Subcutaneous abdominal adipose tissue (tissue), 5 donors: ENCODE measurements around the gene ACVR1B.

Experiments
- H3K27ac ChIP-seq: one replicate; pipeline ENCODE4 v1.7.0; 2013; ENCODE audit warnings: low read depth, mild to moderate bottlenecking, inconsistent platforms, low read length, moderate library complexity
- H3K27me3 ChIP-seq, 5 donors: one replicate each; pipeline ENCODE4 v1.7.0; 2013; ENCODE audit warnings: low read length in 5 of 5, inconsistent platforms in 1 of 5; ENCODE audit not compliant: control insufficient read depth in 5 of 5, insufficient read depth in 4 of 5
- H3K36me3 ChIP-seq, 5 donors: one replicate each; pipeline ENCODE4 v1.7.0; 2013; ENCODE audit warnings: low read length in 5 of 5; ENCODE audit not compliant: control insufficient read depth in 5 of 5, insufficient read depth in 5 of 5
- H3K4me1 ChIP-seq, 5 donors: one replicate each; pipeline ENCODE4 v1.7.0; 2013; ENCODE audit warnings: low read length in 5 of 5, mild to moderate bottlenecking in 3 of 5, moderate library complexity in 1 of 5; ENCODE audit not compliant: control insufficient read depth in 5 of 5, insufficient read depth in 5 of 5
- H3K4me3 ChIP-seq, 5 donors: one replicate each; pipeline ENCODE4 v1.7.0; 2013; ENCODE audit warnings: low read length in 5 of 5, low read depth in 1 of 5
- H3K9ac ChIP-seq, 5 donors: one replicate each; pipeline ENCODE4 v1.7.0; 2013; ENCODE audit warnings: low read length in 5 of 5, mild to moderate bottlenecking in 4 of 5, moderate library complexity in 3 of 5
- H3K9me3 ChIP-seq, 5 donors: one replicate each; pipeline ENCODE4 v1.7.0; 2013; ENCODE audit warnings: low read length in 5 of 5; ENCODE audit not compliant: control insufficient read depth in 5 of 5
- donor health status: healthy.
- donor health status: healthy.
- donor health status: healthy.
- donor health status: healthy.
- donor health status: healthy.

The ACVR1B gene

DNA sequence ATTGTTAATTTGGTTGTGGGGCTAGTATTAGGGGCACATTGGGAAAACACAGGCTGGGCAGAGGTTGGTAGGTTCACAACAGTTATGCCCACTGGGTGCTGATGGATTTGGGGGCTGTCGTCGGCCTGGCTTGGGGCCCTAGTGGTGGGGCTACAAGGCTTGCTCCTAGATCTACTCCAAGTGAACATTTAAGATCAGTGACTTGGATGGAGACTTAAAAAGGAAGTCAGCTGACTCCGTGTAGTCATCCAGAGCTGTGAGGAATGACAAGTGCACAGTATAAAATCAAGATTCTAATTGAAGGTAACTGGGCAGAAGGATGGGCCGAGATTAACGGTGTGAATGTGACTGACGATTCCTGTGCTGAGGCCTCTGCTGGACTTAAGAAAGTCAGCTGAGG lies 86.9 kb downstream of the ACVR1B start:
- no peaks in the 10 kb centered on the region for H3K27me3 ChIP-seq
- H3K9me3 ChIP-seq: no peaks in the 10 kb centered on the region
- H3K36me3 ChIP-seq: peaks cover 0 to 3% (median 0%) of the 10 kb centered on the region in 5 donors
- H3K4me1 ChIP-seq: peaks cover 3 to 69% (median 43%) of the 10 kb centered on the region in 5 donors
- H3K9ac ChIP-seq: no peak overlapping the region
- peak overlapping the region; percentile 16 for H3K27ac ChIP-seq
- peak overlapping the region in 3 of 5 donors; percentile 3 to 39 (median 38) for H3K4me3 ChIP-seq

DNA sequence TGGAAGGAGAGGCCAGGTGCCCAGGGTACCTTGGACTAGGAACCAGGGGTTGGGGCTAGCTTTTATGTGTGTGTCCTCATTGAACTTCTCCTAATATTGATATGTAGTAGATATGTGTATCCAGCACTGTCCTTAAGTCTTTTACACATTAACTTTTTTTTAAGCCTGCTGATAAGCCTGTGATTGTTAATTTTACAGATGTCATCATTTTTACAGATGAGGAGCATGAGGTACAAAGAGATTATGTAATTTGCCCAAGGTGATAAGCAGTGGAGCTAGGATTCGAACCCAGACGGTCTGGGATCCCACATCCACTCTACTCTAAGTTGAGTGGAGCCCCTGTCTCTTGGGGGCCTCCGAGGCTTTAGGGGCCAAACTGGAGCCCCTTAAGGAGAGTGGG lies 89.5 kb downstream of the ACVR1B start:
- Histone ChIP-seq H3K36me3 (peaks cover 0 to 3% (median 0%) of the 10 kb centered on the region in 5 donors), H3K9me3 (peaks cover 0 to 2% (median 0%) of the 10 kb centered on the region in 5 donors), H3K9ac (no peak overlapping the region), H3K27ac (no peak overlapping the region), H3K4me1 (peaks cover 13 to 77% (median 57%) of the 10 kb centered on the region in 5 donors), H3K27me3 (peaks cover 0 to 4% (median 0%) of the 10 kb centered on the region in 5 donors), H3K4me3 (no peak overlapping the region)

DNA sequence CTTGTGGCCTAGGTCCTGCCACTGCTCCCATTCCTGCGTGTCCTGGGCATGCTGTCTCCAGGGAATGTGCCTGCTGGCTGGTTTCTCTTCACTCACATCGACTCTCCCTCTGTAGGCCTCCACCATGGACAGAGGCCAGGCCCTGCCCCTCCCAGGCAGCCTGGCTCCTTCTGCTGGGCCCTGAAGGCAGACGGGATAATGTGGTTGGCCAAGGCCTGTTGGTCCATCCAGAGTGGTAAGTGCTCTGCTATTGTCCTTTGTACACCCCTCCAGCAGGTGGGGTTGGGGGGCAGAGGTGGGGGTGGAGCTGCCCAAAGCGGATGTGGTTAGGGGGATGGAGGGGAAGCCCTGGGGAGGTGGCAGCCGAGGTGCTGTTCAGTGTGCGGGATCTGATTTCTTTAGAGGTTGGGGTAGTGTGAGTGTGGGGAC lies 90.2 kb downstream of the ACVR1B start:
- Histone ChIP-seq H3K27me3 (peaks cover 0 to 5% (median 0%) of the 10 kb centered on the region in 5 donors), H3K27ac (no peak overlapping the region), H3K36me3 (peaks cover 0 to 3% (median 0%) of the 10 kb centered on the region in 5 donors), H3K4me1 (peaks cover 16 to 77% (median 56%) of the 10 kb centered on the region in 5 donors), H3K4me3 (no peak overlapping the region), H3K9me3 (peaks cover 0 to 2% (median 0%) of the 10 kb centered on the region in 5 donors), H3K9ac (no peak overlapping the region)

DNA sequence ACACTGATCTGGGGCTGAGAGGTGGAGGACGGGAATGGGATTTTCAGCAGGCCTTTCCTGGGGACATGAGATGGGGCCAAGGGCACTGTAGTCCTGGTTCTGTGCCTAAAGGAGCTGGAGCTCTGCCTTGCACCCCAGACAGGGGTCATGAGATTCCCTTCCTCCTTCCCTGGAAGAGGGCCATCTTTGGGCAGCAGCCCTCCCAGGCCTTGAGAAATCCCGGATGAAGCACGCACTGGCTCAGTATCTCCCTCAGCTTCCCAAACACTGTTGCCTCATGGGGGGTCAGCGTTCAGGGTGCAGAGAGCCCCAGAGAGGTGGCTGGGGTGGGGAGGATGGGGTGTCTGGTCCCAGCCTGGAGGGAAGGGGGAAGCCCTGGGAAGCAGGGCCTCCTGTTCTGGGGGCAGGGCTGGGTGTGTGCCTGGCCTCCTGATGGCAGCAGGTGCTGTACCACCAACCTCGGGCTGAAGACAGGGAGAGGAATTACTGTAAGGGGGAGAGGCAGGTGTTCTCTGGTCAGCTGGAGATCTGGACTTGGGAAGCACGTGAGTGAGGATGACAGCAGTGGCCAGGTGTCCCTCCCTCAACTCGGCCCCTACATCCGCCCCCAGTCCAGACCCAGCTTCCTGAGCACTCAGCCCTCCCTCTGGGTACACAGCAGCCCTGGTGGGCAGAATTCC lies 91.3 kb downstream of the ACVR1B start:
- Histone ChIP-seq H3K27ac (no peak overlapping the region), H3K27me3 (peaks cover 0 to 9% (median 0%) of the 10 kb centered on the region in 5 donors), H3K9ac (no peak overlapping the region), H3K36me3 (peaks cover 0 to 3% (median 0%) of the 10 kb centered on the region in 5 donors), H3K4me3 (no peak overlapping the region), H3K4me1 (peaks cover 18 to 79% (median 50%) of the 10 kb centered on the region in 5 donors), H3K9me3 (peaks cover 0 to 2% (median 0%) of the 10 kb centered on the region in 5 donors)

DNA sequence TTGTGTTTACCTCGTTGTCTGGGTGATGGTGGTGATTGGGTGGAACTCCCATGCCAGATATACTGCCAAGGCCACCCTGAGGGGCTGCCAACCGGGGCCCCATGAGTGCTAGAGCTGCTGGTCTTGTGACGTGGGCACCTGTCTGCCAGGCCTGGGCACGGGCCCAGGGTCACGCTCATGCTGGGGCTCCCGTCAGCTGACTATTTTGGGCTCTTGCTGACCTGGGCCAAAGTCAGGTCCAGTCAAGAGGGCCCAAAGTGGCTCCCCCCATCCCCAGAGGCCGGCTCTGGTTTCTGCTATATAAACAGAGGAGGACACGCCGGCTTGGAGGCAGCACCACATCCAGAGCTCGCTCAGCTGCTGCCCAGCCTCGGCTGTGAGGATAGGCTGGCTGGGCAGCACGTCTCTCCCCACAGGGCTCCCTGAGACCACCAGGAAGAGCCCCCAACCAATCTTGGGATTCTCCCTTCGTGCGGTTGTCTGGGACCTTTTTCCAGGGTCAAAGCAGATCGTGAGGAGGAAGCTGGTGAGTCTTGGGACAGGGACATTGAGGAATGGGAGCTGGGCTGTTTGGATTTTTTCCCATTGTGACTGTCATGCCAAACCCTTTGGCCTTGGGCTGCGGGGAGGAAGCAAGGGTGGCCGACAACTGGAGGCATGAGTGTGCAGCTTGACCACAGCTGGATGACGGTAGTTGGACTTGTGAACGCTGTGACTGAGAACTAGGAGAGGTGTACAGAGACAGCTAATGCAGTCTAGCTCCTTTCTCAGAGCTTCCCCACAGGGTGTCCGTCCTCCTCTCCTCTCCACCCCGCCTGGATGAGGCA lies 92.1 kb downstream of the ACVR1B start:
- Histone ChIP-seq H3K27me3 (peaks cover 0 to 9% (median 0%) of the 10 kb centered on the region in 5 donors), H3K4me1 (peaks cover 18 to 74% (median 45%) of the 10 kb centered on the region in 5 donors), H3K9ac (peak overlapping the region in 4 of 5 donors; percentile 8 to 59 (median 21)), H3K9me3 (peaks cover 0 to 2% (median 0%) of the 10 kb centered on the region in 5 donors), H3K27ac (peak overlapping the region; percentile 86), H3K4me3 (peak overlapping the region in 3 of 5 donors; percentile 3 to 30 (median 7)), H3K36me3 (peaks cover 0 to 3% (median 0%) of the 10 kb centered on the region in 5 donors)

DNA sequence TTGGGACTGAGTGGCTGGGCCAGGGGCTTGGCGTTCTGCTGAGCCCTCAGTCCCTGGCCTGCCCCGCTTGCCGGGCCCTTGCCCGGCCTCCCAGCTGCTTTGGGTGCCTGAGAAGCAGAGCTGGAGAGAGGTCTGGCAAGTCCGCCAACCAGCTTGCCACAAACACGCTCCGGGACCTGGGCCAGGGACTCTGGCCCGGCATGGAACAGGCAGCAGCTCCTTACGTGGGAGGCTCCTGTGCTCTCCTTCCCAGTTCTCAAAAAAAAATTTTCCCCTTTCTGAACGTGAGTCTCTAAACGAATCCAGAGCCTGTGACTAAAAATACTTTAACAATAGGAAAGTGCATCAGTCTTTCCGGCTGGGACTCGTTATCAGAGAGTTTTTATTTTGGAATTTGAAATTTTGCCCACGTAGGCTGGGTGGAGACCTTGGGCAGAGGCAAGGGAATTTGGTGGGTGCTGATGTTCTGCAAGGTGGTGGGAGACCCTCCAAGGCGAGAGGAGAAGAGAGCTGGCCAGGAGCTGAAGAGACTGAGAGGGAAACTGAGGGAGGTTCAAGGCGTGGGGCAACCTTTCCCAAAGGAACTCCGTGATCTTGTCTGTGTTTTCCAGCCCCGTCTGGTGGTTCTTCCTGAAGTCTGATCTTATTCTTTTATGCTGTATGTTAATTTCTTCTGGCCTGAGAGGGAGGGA lies 92.9 kb downstream of the ACVR1B start:
- H3K27me3 ChIP-seq: peaks cover 0 to 9% (median 0%) of the 10 kb centered on the region in 5 donors
- H3K4me3 ChIP-seq: peak overlapping the region in 3 of 5 donors; percentile 3 to 30 (median 7)
- H3K4me1 ChIP-seq: peaks cover 18 to 66% (median 42%) of the 10 kb centered on the region in 5 donors
- peak overlapping the region in 4 of 5 donors; percentile 6 to 59 (median 44) for H3K9ac ChIP-seq
- H3K9me3 ChIP-seq: peaks cover 0 to 2% (median 0%) of the 10 kb centered on the region in 5 donors
- peak overlapping the region; percentile 86 for H3K27ac ChIP-seq
- H3K36me3 ChIP-seq: peaks cover 0 to 3% (median 0%) of the 10 kb centered on the region in 5 donors

DNA sequence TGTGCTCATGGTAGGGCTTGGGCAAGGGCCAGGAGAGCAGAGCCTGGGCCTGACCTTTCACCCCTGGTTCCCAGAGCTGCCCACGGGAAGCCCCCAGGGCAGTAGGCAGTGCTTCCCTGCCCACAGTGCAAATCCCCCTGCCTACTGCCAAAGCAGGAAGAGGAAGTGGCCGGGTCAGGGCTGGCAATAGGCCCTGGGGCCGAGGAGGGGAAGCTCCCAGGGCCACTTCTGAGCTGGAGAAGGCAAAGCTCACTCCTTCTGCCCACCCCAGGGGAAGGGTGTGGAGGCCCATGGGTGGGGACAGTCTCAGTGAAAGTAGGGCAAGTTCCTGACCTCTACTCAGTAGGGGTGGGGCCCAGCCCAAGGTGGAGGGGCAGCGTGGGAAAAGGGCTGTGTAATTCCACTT lies 94.3 kb downstream of the ACVR1B start:
- Histone ChIP-seq H3K4me1 (peaks cover 23 to 75% (median 53%) of the 10 kb centered on the region in 5 donors), H3K4me3 (peak overlapping the region in 2 of 5 donors; percentile 1 to 22), H3K9ac (peak overlapping the region in 3 of 5 donors; percentile 33 to 93 (median 53)), H3K36me3 (peaks cover 0 to 3% (median 0%) of the 10 kb centered on the region in 5 donors), H3K27me3 (peaks cover 0 to 9% (median 0%) of the 10 kb centered on the region in 5 donors), H3K9me3 (peaks cover 0 to 2% (median 0%) of the 10 kb centered on the region in 5 donors), H3K27ac (peak overlapping the region; percentile 86)
